AG04450 (cell line): ENCODE results near the gene SLC29A3. TPM values are rescaled to one million over a fixed set of nuclear protein-coding genes. Genes with fewer than 3 reads are reported as not detected.

Experiments used
- CTCF ChIA-PET: fragments of 300-600, 350-600 bp; formaldehyde crosslinking; extraction: SDS; loops from one replicate; lab custom pipeline; 2022; ENCODE audit warnings: antibody characterized with exemption, inconsistent platforms; lab: Charles Lee
- POLR2A ChIA-PET: fragments of 350-600 bp; formaldehyde crosslinking; extraction: SDS; loops from one replicate; lab custom pipeline; 2021; ENCODE audit warnings: antibody characterized with exemption, inconsistent platforms; lab: Yijun Ruan, JAX
- DNase-seq: peaks from one replicate; pipeline ENCODE4 v3.0.0-alpha.2; 2011; ENCODE audit warnings: low read depth, low spot score
- H3K27ac ChIP-seq: one replicate; pipeline ENCODE4 v1.5.1; 2012; ENCODE audit warnings: low read depth, low read length, control low read depth
- H3K27me3 ChIP-seq: one replicate; pipeline ENCODE4 v1.6.0; 2012; ENCODE audit warnings: low read length; ENCODE audit not compliant: control insufficient read depth, insufficient read depth
- H3K4me3 ChIP-seq: 2 replicates; pipeline ENCODE4 v1.5.1; 2011; ENCODE audit warnings: mild to moderate bottlenecking, low read depth, low read length, control low read depth
- H3K9me3 ChIP-seq: 2 replicates; pipeline ENCODE4 v1.5.1; 2012; ENCODE audit warnings: low read length; ENCODE audit not compliant: control insufficient read depth, insufficient read depth
- CTCF ChIP-seq: IDR thresholded peaks from 2 replicates; pipeline ENCODE4 v1.5.1; 2011; ENCODE audit warnings: low read depth, low read length, control low read depth, inconsistent platforms
- polyA plus RNA-seq: library from polyadenylated mRNA; depleted of rRNA; stranded (reverse); fragments of >200 nt; gene quantifications from 2 replicates; pipeline ENCODE4 v1.2.3, GENCODE V29; 2011

SLC29A3 gene
- polyA plus RNA-seq, 1 experiment, result 2.4 TPM

GRCh38 chr10:71301371-71301916 is 17.6 kb upstream of the SLC29A3 start:
- Histone ChIP-seq H3K4me3 (no peak overlapping the region), H3K9me3 (no peaks in the 10 kb centered on the region), H3K27ac (no peak overlapping the region), H3K27me3 (no peaks in the 10 kb centered on the region)
- ChIA-PET POLR2A (no interaction called here), CTCF (interaction anchor here (1.2 kb wide), 2 partner anchors 13 to 31 kb away, joined by 3 to 4 read pairs; no protein-coding TSS in a partner anchor)
- TF ChIP-seq CTCF, result no peak
- DNase-seq, result no peak

- ChIA-PET CTCF (interaction anchor here (0.6 to 1.8 kb wide), 6 partner anchors 10 to 394 kb away, joined by 3 to 5 read pairs (median 4); no protein-coding TSS in a partner anchor), POLR2A (no interaction called here)
- H3K4me3 ChIP-seq, result no peak overlapping the region
- DNase-seq, result no peak
- no peaks in the 10 kb centered on the region for H3K27me3 ChIP-seq
- no peaks in the 10 kb centered on the region for H3K9me3 ChIP-seq
- no peak for TF ChIP-seq CTCF
- H3K27ac ChIP-seq, result no peak overlapping the region
These were observed 16.6 kb upstream of the SLC29A3 start for GRCh38 chr10:71302451-71302850.

- Histone ChIP-seq H3K9me3 (no peaks in the 10 kb centered on the region), H3K27ac (no peak overlapping the region), H3K27me3 (no peaks in the 10 kb centered on the region), H3K4me3 (no peak overlapping the region)
- ChIA-PET CTCF (interaction anchor here (0.6 to 1.8 kb wide), 5 partner anchors 9 to 393 kb away, joined by 3 to 5 read pairs (median 5); no protein-coding TSS in a partner anchor), POLR2A (no interaction called here)
- TF ChIP-seq CTCF, result peak; percentile 57
- DNase-seq, result no peak
These were observed 16.0 kb upstream of the SLC29A3 start for GRCh38 chr10:71302874-71303568.

- no peak for TF ChIP-seq CTCF
- DNase-seq, result no peak
- Histone ChIP-seq H3K4me3 (no peak overlapping the region), H3K27ac (no peak overlapping the region), H3K9me3 (no peaks in the 10 kb centered on the region), H3K27me3 (no peaks in the 10 kb centered on the region)
- CTCF ChIA-PET, result interaction anchor here (0.6 to 1.8 kb wide), 5 partner anchors 9 to 309 kb away, joined by 3 to 8 read pairs (median 5); no protein-coding TSS in a partner anchor
- POLR2A ChIA-PET, result no interaction called here
These were observed 15.5 kb upstream of the SLC29A3 start for GRCh38 chr10:71303569-71303907.

GRCh38 chr10:71304914-71305313 is 14.1 kb upstream of the SLC29A3 start:
- Histone ChIP-seq H3K27ac (no peak overlapping the region), H3K27me3 (no peaks in the 10 kb centered on the region), H3K9me3 (0 out of 2 replicates have a peak, but pooled peaks cover under 1% of the 10 kb centered on the region), H3K4me3 (no peak overlapping the region)
- ChIA-PET POLR2A (no interaction called here), CTCF (interaction anchor here (1.2 to 1.8 kb wide), 2 partner anchors 12 to 265 kb away, joined by 4 to 8 read pairs; no protein-coding TSS in a partner anchor)
- DNase-seq, result no peak
- TF ChIP-seq CTCF, result no peak
